ENCODE data around the gene CACNA1C.

The CACNA1C gene

DNA sequence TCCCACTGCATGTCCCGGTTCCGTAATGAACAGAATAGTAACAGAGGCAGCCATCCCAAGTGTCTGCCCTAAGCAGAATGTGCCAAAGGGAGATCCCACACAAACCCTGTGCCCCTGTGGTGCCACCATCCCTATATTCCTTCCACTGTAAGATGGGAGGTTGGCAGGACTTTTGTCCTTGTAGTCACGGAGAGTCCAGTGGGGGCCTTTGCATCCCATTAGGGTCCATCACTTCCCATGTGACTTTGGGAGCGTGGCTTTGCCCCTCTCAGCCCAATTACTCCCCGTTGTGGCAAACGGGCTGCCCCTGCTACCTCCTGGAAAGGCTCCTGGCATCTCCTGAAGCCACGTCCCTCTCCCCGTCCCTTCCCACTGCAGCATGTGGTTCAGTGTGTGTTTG, 552.5 kb downstream of the CACNA1C start:
- DNase-seq (ENCODE audit: low spot score): no peak

DNA sequence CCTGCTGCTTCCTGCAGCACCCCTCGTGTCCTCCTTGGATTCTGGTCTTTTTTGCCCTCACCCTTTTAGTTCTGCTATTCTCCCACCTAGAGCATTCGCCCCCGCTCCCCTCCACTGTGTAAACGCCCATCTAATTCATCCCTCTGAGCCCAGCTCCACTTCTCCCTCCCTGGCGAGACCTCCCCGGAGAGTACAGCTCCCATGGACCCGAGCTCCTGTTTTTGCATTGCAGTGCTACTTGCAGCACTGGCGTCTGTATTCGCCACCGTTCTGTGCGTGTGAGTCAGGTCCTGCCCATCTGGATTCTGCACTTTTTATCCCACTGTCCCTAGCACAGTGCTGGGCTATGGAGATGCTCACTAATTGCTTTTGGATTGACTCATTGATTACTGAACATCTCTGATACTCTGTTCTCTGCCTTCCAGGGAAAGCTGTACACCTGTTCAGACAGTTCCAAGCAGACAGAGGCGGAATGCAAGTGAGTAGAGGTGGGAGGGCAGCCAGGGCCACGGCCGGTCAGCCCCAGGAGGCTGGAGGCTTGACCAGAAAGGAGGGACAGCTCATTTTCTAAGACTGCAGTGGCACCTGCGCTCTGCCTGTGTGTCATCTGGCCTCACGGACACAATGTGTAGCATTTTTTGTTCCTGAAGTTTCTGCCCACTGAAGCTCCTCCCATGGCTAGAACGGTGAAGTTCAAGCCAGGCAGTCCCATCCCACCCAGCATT, 553.6 kb downstream of the CACNA1C start:
- DNase-seq (ENCODE audit: low spot score): no peak

DNA sequence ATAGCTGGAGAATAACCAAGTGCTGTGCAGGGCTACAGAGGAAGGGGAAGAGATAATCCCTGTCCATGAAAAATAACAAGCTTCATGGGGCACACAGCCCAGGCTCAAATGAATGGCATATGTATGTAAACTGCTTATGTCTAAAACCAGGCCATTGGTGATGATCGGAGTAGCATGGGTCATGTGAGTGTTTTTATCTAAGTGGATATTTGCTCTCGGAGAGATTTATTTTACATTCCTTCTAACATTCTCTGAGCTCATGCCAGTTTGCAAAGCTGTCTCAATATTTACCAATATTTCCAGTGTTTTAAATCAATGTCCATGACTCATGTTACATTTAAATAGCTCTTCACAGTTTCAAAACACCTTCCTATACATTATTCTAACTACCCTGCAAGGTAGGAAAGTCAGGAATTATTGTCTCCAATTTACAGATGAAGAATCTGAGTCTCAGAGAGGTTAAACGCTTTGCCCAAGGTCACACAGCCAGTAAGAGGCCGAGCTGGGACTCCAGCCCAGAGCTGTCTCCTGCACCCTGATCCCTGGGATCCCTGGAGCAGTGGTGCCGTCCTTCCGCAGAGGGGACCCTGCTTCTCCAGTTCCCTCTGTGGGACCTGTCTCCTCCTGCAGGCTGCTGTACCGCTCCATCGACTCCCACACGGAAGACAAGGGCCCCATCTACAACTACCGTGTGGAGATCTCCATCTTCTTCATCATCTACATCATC, 555.3 kb downstream of the CACNA1C start:
- DNase-seq (ENCODE audit: low spot score): no peak

DNA sequence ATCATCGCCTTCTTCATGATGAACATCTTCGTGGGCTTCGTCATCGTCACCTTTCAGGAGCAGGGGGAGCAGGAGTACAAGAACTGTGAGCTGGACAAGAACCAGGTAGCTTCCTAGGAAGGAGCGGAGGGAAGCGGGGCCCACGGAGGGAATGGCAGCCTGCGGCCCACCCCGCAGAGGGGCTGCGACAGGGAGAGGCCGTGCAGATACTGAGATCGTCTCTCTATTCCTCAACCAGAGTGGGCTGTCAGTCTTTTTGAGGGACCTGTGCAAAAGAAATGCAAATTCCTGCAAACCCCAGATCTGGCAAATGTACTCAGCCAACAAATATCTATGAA, 555.8 kb downstream of the CACNA1C start:
- no peak for DNase-seq (ENCODE audit: low spot score)

DNA sequence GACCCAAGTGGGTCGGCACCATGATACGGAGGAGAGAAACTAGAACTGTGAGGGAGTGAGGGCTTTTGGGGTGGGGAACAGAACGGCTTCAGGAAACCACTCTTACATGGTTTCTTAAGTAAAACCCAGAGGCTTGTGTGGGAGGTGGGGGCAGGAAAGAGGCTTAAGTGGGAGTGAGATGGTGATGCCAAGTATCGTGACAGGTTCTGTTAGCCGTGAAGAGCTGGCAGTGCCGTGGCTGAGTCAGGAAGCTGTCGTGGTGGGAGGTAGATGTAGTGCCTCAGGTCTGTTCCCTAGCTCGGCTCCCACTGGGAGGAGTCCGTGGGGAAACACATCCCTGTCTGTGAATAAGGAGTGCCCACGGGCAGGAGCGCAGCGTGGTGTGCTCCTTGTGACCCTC, 556.2 kb downstream of the CACNA1C start:
- DNase-seq (ENCODE audit: low spot score): no peak

DNA sequence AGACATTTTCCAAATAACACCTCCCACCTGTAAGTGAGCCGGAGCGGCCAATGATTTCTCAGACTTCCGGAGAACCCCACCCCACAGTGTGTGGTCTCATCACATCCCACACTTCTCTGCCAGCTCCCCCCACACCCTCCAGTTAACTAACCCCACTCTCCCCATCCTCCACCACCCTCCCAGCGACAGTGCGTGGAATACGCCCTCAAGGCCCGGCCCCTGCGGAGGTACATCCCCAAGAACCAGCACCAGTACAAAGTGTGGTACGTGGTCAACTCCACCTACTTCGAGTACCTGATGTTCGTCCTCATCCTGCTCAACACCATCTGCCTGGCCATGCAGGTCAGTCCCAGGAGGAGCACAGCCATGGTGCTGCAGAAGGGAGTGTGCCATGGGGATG, 557.6 kb downstream of the CACNA1C start:
- no peak for DNase-seq (ENCODE audit: low spot score)

DNA sequence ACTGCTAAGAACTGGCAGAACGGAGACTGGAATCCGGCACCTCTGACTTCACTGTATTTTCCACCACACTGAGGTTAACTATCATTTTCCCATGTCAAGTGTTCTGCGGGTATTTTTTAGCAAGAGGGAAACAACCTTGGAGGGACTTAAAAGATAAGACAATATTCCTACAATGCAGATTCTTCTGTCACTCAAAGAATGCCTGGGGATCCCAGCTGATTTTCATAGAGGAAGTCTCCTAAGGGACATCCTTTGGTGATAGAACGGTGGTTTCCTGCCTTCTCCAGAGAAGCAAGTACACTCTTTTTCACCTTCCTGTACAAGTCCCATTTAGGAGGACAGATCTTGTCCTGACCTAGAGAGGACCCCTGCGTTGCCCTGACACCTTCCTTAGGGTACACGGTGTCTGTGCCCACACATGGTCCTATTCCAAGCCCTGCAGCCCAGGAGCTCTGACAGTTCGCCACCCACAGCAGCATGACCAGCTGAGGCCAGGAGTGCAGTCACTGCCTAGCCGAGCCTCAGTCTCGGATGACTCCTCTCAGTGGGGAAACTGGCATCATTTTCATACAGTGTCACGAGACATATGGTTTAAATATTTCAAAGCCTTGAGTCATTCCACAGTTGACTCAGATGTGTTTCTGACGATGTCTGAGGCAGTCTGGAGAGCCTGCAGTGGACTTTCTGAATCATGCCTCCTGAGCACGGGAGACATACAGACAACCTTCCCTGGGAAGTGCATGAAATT, 560.7 kb downstream of the CACNA1C start:
- no peak for DNase-seq (ENCODE audit: low spot score)

DNA sequence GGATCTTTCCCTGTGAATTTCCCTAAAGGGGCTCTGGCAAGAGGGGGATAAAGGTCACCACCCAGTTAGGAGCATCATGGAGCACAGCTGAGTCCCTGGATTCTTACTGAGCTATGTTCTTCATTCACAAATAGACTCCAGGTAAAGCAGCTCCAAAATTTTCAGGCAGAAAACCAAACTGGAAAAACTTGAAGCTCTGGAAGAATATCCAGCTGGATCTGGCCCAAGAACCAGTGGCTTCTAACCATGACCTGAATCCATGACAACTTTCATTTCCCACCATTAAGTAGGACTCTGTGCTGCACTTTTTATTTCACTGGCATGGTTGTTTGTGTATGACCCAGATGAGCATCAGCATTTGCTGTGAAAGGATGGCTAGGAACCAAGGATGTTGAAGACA, 561.6 kb downstream of the CACNA1C start:
- DNase-seq (ENCODE audit: low spot score): no peak

DNA sequence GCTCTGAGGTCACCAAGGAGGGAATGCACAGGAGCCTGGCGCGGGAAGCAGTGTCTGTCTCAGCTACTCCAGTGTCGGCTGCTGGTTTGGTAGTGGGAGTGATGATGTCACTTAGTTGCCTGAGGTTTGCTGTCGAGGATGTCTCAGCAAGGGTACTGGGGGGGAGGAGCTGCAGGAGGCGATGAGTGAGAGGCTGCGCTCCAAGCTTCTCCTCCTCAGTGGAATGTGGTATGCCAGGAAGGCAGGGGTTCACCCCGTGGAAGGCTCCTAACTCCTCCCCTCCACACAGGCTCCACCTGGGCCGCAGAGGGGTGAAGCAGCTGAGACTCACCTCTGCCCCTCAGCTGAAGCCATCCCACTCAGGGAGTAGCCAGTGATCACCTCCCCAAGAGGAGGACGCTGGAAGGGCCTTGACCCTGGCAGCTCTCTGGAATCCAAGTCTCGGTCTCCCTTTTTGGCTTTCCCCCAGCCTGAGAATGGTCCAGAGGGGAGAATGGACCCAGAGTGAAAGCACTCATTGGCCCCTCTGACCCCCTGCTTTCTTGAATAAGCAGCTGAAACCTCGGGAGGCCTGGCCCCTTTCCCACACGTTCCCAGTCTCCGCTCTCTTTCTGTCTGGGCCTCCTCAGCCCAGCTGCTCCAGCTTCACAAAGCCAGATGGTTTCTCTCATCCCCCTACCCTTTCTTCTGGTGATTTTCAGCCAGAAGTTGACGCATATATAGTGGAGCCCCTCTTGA, 563.0 kb downstream of the CACNA1C start:
- DNase-seq (ENCODE audit: low spot score): no peak

DNA sequence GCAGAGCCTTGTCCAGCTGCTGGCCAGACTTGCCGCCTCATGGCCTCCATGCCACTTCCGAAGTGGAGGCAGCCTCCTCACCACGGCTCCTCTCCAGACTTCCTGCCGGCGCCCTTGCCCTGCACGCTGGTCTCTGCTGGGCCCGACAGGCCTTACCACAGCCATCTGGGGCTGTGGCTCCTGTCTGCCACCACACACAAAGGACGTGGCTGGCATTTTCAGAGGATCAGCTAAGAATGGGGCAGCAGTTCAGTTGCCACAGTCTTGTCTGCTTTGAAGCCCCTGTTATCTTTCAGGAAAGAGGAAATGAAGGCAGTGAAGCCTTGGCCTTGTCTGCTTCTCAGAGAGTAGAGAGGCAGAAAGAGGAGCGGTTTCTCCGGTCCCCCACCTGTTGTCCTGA, 564.0 kb downstream of the CACNA1C start:
- no peak for DNase-seq (ENCODE audit: low spot score)

DNA sequence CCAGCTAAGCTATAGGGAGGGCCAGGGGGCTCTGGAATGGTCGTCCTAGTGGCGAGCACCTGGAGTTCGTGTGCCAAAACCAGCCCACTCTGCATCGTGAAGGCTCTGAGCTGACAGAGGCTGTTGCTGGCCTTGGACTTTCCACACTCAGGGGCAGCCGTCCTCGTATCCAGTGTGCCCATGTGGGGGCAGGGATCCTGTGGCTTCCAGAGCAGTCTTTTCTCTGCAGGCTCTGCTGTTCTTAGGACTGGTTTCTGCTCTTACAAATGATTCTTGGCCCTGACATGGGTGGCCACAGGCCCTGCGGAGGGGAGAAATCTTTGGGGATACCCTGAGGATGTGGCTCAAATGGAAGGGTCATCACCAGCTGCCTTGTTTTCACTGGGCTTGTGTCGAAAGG, 564.6 kb downstream of the CACNA1C start:
- no peak for DNase-seq (ENCODE audit: low spot score)

DNA sequence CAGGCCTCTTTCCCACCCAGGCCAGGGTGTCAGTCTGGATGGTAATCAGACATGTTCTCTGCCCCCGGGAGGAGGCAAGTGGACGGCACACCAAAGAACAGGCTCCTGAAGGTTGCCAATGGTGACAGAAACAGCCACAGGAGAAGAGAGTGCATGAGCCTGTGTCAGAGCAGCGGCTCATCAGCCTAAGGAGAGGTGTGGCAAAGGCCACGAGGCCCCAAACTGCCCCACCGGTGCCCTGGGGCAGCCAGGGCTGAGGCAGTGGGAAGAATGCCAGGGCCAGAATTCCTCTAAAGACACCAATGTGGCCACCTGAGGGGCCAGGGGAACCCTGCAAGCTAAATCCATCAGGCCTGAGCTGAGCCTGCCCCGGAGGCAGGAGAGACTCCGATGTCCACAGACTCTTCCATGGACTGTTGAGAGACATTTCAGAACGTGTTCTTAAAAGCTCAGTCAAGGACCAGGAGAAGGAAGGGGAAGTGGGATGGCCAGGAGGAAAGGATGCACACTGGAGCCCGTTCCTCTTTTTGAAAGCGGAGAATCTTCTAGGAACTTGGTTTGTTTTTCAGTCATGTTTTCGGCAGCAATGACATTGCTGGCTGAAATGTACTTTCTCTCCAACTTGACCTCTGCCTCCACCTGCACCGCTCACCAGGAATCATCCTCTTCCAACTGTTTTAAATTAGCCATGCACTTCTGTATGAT, 565.7 kb downstream of the CACNA1C start:
- DNase-seq (ENCODE audit: low spot score): no peak

DNA sequence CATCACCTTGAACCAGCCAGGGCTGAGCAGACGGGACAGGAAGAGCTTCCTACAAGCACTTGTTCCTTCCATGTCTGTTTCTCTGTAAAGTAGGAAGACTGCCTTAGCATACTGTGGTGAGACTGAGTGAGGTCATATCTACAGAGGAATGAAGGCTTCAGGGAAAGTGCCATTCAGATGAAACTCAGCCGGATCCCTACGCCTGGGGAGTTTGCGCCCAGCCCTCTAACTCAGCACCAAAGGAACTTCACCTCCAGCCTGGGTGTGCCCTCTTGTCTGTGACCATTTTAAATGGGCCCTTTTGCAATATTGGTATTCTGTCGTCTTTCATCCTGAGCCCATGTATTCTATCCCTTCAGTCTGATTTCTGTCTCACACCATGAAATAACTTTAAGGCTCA, 566.3 kb downstream of the CACNA1C start:
- DNase-seq (ENCODE audit: low spot score): no peak

DNA sequence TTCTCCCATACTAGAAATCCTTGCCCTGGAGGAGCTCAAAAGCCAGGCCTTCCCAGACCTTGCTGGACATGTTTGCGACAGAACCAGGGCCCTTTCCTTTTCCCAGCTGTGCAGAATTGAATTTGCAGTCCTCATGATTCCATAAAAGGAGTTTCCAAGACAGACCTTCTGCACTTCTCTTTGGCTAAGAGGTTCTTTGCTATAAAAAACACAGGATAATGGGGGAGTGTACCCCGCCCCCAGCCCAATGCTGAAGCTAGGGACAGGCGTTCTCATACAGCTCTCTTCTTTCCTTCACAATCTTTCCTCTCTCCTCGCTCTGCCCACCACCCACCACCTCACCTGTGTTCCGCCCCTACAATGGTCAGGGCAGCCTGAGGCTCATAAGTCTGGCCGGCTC, 569.7 kb downstream of the CACNA1C start:
- DNase-seq (ENCODE audit: low spot score): no peak

DNA sequence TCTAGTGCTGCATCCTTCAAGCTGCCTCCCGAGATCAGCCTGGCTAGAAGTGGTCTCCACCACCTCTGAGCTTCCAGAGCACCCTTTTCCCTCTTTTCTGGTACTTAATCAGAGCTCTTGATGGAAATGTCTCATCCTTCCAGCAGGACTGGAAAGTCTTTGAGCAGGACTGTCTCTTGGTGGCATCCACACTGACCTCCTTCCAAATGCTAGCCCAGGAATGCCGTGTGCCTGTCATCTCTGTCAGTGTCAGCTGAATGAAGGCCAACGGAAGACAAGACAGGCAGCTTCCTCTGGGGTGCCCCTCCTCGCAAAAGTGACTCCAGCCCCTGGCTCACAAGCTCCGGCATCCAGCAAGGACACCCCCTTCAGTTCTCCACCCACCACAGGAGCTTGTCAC, 570.7 kb downstream of the CACNA1C start:
- no peak for DNase-seq (ENCODE audit: low spot score)

DNA sequence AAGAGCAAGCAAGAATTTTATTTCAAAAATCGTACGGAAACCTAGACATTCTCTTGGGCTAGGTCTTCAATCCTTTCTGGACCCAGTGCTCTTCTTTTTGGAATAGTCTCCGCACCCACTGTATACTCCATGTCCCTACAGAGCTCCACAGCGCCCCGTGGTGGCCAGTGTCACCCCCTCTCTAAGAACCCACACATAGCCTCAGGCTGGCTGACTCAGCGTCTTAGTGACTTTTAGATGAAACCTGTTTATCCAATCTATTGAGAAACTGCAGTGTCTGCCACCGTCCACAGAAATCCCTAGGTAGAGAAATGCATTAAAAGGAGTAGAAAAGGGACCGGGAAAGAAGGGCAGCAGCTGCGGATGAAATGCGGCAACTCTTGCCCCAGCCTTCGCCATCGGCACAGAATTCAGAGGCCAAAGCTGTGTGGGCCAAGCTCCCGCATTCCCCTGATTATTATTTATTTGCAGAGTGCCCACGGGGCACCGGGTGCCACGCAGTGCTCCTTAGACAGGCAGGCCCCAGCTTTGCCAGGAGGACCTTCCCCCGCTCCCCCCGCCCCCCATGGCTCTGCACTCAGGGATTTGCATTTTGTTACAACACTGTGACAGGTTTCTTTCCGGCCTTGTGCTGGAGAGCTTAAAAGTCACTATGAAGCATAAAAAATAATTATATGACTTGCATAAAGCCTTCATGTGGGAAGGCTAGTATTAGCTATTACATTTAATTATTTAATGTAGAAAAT, 571.9 kb downstream of the CACNA1C start:
- DNase-seq (ENCODE audit: low spot score): peak; percentile 49

DNA sequence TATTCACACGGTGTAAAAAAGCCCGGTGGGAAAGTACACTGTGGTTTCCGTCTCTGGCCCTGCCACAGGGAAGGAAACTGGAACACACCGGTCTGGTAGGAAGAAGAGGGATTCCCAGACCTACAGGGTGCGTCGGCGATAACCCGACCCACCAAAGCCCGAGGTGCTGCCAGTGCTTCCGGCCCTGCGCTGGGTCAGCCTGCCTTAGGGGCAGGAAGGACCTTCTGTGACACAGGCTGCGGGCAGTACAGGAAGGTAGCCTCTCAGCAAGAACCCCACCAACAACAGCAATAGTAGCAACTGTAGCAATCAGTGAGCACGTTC, 572.5 kb downstream of the CACNA1C start:
- DNase-seq (ENCODE audit: low spot score): no peak

DNA sequence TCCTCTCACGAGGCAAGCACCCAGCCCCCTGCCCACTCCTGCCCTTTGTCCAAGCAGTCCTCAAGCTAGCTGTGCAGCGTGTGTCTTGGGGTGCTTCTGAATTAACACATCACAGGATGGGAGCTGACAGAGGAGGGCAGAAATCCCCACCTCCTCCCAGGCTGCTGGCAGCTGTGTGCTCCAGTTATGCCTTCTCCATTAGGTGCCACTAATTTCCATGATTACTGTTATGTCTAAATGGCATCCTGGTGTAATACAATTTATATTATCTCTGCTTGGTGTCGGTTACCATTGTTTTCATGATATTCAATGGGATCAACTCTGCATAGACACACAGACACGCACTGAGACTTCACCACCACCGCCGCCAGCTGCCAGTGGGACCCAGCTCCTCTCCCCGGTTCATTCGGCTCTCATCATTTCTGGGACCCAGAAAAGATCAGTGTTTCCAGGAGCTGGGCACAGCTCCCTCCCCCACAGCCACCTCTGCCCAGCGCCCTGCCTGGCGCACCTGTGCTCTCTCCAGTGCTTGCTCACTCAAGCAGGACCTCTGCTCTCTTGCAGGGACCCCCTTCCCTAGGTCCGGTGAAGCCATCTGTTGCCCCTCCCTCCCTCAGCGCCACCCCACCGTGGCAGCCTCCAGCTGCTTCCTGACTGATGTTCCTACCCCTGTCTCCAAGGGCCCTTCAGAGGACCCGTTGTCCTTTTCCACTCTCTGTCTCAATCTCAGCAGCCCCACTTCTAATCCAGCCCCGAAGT, 574.5 kb downstream of the CACNA1C start:
- no peak for DNase-seq (ENCODE audit: low spot score)

DNA sequence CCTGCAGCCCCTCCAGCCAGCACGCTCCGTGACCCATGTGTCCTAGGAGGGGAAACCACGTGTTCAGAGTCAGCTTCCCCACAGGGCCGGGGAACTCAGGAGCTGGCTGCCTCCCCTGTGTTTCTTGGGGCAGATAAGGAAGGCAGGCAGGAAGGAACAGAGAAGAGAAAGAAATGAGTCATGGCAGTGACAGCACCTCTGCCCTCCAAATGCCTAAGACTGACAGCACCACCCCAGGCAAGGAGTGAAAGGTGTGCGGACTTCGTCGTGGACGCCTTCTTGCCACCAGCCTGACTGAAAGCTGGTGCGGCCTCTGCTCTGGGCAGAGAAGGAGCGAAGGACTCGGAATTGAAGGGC, 575.0 kb downstream of the CACNA1C start:
- no peak for DNase-seq (ENCODE audit: low spot score)

DNA sequence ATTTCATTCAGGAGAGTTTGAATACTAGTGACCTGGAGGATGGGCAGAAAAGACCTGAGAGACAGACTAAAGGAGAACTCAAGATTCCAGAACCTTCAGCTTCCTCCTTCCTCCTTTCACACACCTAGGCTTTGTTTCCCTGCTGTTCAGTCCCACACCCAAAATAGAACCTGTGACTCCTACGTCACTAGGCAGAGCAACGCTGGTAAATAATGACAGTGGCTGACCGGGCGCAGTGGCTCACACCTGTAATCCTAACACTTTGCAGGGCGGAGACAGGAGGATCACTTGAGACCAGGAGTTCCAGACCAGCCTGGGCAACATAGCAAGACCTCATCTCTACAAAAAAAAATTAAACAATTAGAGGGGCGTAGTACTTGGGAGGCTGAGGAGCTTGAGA, 575.6 kb downstream of the CACNA1C start:
- no peak for DNase-seq (ENCODE audit: low spot score)

DNA sequence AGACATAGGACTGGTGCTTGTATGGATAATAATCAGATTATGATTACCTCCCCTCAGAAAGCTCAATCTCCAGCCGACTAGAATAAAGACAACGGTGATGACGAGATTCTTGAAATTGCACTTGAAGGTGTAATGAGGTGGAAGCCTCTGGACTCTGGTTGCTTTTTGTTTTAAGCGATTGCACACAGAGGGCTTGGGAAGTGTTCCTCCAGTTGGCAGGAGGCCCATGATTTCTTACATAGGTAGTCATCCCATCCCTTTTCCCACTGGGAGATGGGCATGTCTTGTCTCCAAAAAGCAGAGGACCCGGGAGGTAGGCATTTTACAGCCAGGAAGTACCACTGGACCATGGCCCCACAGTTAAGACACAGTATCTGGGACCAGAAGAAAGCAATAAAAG, 576.3 kb downstream of the CACNA1C start:
- DNase-seq (ENCODE audit: low spot score): no peak

All from NAMALWA (cell line).